Uterus (tissue), 2 donors: ENCODE measurements around the gene FBXW2.

Source experiments
- CTCF ChIP-seq, 4 experiments: fragments of 200-600 bp in 2 of 4; fragments of 450-650 bp in 2 of 4; sonication (generic) in 2 of 4; IDR thresholded peaks; one replicate each; pipeline ENCODE4 v1.5.1; 2016 to 2019; ENCODE audit warnings: antibody characterized with exemption in 4 of 4, mild to moderate bottlenecking in 2 of 4, moderate library complexity in 1 of 4
- POLR2A ChIP-seq, 2 donors: fragments of 450-650 bp; IDR thresholded peaks; one replicate each; pipeline ENCODE4 v1.6.1; 2016; ENCODE audit warnings: antibody characterized with exemption in 2 of 2, mild to moderate bottlenecking in 1 of 2, moderate library complexity in 1 of 2

GRCh38 chr9:120801441-120801840, 8.2 kb upstream of the FBXW2 start:
- TF ChIP-seq CTCF (IDR thresholded peaks at IDR 0.05): no peak
- TF ChIP-seq POLR2A (IDR thresholded peaks at IDR 0.05): no peak
